SJCRH30 (cell line): ENCODE results near the gene DAAM2. TPM values are rescaled to one million over a fixed set of nuclear protein-coding genes. Genes with fewer than 3 reads are reported as not detected.

Experiments
- DNase-seq, 2 experiments: peaks; one replicate each; pipeline ENCODE4 v3.0.0-alpha.2; 2015 to 2020
- H3K27ac ChIP-seq: fragments of 250-450 bp; sonication (Bioruptor Pico); 2 replicates; pipeline ENCODE4 v1.5.1; 2020; ENCODE audit warnings: mild to moderate bottlenecking, moderate library complexity
- H3K27me3 ChIP-seq: fragments of 250-450 bp; sonication (Bioruptor Pico); 2 replicates; pipeline ENCODE4 v1.5.1; 2020; ENCODE audit warnings: mild to moderate bottlenecking, moderate library complexity
- H3K36me3 ChIP-seq: fragments of 250-450 bp; sonication (Bioruptor Pico); 2 replicates; pipeline ENCODE4 v1.5.1; 2020; ENCODE audit warnings: mild to moderate bottlenecking, moderate library complexity
- H3K4me1 ChIP-seq: fragments of 250-450 bp; sonication (Bioruptor Pico); 2 replicates; pipeline ENCODE4 v1.5.1; 2020; ENCODE audit warnings: mild to moderate bottlenecking, moderate library complexity
- H3K4me3 ChIP-seq: fragments of 250-450 bp; sonication (Bioruptor Pico); 2 replicates; pipeline ENCODE4 v1.5.1; 2020; ENCODE audit warnings: mild to moderate bottlenecking, moderate library complexity
- H3K9me3 ChIP-seq: fragments of 250-450 bp; sonication (Bioruptor Pico); replicated peaks from 2 replicates; pipeline ENCODE4 v1.5.1; 2020; ENCODE audit warnings: mild to moderate bottlenecking, moderate library complexity
- total RNA-seq: library from RNA; depleted of rRNA; stranded (reverse); fragments of >200 nt; shearing (Covaris generic); gene quantifications from 2 replicates; pipeline ENCODE4 v1.2.3, GENCODE V29; 2014

The DAAM2 gene
- total RNA-seq, 1 experiment from 2014 or later: 3.5 TPM

DNA sequence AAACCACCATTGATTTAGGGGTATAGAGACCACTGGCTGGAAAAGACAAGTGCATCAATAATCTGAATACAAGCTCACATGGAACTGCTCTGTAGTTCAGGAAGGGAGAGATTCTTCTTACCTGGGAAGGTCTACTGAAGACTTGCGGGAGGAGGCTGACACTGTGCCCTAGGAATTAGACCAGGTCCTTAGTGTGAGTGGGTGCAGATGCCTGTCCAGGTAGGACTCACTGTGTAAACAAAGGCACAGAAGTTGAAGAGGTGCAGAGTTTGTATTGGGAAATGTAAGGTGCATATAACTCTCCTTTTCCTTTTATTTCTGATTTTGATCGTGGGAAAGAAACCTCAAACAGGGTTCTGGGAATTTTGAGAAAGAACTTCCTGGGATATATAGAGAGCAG is 66.8 kb downstream of the DAAM2 start:
- Histone ChIP-seq H3K27me3 (no peaks in the 10 kb centered on the region), H3K4me3 (no peak overlapping the region), H3K36me3 (no peaks in the 10 kb centered on the region; the same call in 1 of the 2 replicates), H3K9me3 (no peaks in the 10 kb centered on the region), H3K27ac (no peak overlapping the region), H3K4me1 (no peaks in the 10 kb centered on the region)
- DNase-seq: no peak

DNA sequence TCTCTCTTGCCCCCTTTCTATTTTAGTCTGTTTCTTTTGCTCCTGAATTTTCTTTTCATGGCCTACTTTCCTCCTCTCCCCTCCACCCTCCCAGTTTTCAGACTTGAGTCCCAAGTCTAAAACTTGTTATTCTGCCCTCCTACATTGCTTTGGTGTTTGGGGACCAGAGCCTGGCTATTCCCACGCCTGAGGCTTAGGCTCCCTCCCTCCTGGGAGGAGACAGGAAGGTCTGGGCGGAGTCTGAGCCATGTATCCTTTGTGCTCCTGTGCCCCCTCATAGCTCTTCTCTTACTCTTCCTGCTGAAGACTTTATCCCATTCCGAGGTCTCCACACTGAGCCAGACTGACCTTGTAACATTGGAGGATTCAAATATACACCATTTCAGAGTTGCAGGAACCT is 69.5 kb downstream of the DAAM2 start:
- no peak overlapping the region for H3K4me3 ChIP-seq
- no peaks in the 10 kb centered on the region for H3K27me3 ChIP-seq
- H3K9me3 ChIP-seq: no peaks in the 10 kb centered on the region
- peaks cover 4% of the 10 kb centered on the region for H3K4me1 ChIP-seq
- no peak overlapping the region for H3K27ac ChIP-seq
- DNase-seq: no peak
- no peaks in the 10 kb centered on the region; the same call in 1 of the 2 replicates for H3K36me3 ChIP-seq

DNA sequence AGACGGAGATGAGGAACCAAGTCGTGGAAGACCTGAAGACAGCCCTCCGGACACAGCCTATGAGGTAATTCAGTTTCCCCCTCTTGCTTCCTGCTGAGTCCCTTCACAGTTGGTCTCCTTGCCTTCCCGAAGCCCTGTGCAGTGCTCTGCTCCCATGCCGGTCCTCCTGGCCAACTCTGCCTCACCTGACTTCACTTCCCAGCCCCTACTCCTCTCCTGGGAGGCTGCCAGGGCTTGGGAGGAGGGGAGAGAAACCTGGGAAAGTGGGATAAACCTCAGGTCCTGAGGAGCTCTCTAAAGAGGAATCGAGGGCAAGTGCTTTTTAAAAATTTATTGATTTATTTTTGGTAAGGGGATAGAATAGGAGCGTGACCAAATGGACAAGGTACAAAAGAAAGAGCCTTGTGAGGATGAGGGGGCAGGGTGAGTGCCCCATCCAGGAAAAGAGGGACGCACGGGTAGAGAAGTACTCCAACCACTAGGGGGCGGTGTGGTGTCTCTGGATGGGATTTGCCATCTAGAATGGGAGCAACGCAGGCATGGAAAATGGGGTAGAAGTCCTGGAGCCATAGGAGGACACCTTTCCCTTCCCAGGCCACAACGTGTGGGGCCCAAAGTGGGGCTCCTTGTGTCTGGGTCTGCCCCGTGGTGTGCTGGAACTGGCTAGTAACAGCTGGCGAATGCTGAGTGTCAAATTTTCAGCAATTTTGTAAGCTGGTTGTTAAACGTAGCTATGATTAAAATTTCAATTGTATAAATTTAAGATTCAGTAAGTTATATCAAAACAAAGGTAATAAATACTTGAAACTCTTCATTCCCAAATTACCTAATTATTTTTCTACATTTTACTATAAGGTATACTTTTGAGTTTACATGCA is 73.1 kb downstream of the DAAM2 start:
- Histone ChIP-seq H3K9me3 (no peaks in the 10 kb centered on the region), H3K27me3 (no peaks in the 10 kb centered on the region), H3K27ac (peak overlapping the region; percentile 20), H3K4me1 (peaks cover 4% of the 10 kb centered on the region), H3K36me3 (no peaks in the 10 kb centered on the region), H3K4me3 (no peak overlapping the region)
- peak; percentile 90 to 92 for DNase-seq

DNA sequence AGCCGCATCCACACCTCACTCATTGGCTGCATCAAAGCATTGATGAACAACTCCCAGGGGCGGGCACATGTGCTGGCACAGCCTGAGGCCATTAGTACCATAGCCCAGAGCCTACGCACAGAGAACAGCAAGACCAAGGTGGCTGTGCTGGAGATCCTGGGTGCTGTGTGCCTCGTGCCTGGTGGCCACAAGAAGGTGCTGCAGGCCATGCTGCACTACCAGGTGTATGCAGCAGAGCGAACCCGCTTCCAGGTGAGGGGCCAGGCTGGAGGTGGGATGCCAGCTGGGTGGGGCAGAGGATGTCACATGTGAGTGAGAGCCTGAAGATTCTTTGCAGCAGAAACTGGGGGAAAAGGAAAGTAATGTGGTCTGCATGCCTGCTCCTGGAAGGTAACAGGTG is 75.4 kb downstream of the DAAM2 start:
- Histone ChIP-seq H3K36me3 (no peaks in the 10 kb centered on the region), H3K27ac (no peak overlapping the region)

DNA sequence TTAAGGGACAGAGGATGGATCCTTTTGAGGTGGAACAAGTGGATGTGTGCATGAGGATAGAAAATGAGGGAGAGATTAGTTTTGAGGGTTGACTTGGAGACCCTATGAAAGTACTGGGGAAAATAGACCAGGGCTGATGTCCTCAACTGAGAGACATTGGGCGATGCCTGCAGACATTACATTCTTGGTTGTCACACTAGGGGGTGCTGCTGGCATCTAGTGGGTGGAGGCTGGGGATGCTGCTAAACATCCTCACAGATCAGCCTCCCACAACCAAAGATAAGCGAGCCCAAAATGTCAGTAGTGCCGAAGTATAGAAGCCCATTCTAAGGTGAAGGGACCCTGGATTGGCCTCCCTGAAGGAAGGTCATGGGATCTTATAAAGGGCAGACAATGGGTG is 78.8 kb downstream of the DAAM2 start:
- Histone ChIP-seq H3K4me1 (no peaks in the 10 kb centered on the region), H3K36me3 (peaks cover 9% of the 10 kb centered on the region; the same call in 1 of the 2 replicates), H3K4me3 (no peak overlapping the region), H3K9me3 (no peaks in the 10 kb centered on the region), H3K27me3 (no peaks in the 10 kb centered on the region), H3K27ac (no peak overlapping the region)
- DNase-seq: peak in 1 of 2 experiments; percentile 26

More for the DNA sequence above, 75.4 kb downstream of the DAAM2 start:
- Histone ChIP-seq H3K27me3 (no peaks in the 10 kb centered on the region), H3K4me3 (no peak overlapping the region), H3K4me1 (peaks cover 4% of the 10 kb centered on the region), H3K9me3 (no peaks in the 10 kb centered on the region)
- no peak for DNase-seq

DNA sequence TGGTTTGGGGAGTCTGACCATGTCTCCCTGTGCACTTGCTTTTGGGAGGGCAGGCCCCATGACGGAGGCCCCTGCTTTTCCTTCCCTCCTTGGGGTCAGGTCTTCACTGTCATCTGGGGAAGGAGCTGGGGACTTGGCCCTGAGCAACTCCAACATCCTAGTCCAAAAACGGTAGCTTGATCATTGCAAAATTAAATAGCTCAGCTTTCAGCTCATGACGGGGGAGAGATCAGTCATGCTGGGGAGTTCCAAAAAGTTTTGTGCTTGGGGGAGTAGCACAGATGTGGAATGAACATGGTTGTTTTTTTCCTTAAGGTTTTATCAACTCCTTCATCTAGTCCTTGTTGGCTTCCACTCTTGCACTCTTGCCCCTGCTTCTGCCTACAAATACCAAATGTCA is 81.3 kb downstream of the DAAM2 start:
- Histone ChIP-seq H3K4me3 (no peak overlapping the region), H3K36me3 (peaks cover 9% of the 10 kb centered on the region; the same call in 1 of the 2 replicates), H3K27ac (no peak overlapping the region), H3K4me1 (no peaks in the 10 kb centered on the region), H3K27me3 (no peaks in the 10 kb centered on the region), H3K9me3 (no peaks in the 10 kb centered on the region)
- DNase-seq: no peak

DNA sequence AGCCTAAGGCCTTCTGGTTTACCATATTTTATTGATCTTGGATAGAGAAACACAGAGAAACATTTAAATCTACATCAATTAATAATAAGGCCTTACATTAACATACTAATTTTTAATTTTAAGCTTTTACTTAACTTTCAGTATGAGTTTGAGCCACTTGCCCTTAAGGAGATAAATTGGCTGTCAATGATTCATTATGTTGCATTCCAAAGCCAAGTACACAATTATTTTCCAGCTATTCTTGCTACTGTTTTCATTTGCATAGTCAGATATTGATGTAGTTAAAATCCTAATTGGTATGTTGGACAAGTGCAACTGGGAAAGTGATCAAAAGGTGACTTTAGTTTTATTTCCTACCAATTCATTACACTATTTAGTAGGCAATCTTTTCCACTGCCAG is 83.9 kb downstream of the DAAM2 start:
- Histone ChIP-seq H3K36me3 (peaks cover 9% of the 10 kb centered on the region; the same call in 1 of the 2 replicates), H3K4me1 (peaks cover 18% of the 10 kb centered on the region), H3K27ac (no peak overlapping the region), H3K4me3 (no peak overlapping the region), H3K27me3 (no peaks in the 10 kb centered on the region), H3K9me3 (no peaks in the 10 kb centered on the region)
- no peak for DNase-seq

DNA sequence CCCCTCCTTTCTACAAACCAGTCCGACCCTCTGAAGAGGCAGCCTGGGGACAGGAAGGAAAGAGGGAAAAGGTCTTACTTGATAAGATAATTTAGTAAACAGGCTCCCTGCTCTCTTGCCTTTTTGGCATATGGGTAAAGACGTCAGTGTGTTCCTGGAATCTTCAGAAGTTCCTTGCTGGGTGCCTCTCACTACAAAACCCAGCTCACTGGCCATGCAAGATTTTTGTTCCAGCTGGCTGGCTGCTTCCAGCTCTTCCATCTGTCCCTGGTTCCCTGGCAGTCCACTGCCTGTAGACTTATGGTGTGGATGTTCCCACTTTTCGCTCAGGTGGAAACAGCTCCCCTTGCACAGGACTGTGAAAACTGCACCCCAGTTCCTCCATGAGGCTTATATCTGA is 84.7 kb downstream of the DAAM2 start:
- Histone ChIP-seq H3K27me3 (no peaks in the 10 kb centered on the region), H3K4me1 (peaks cover 25% of the 10 kb centered on the region), H3K27ac (no peak overlapping the region), H3K9me3 (no peaks in the 10 kb centered on the region), H3K36me3 (peaks cover 9% of the 10 kb centered on the region; the same call in 1 of the 2 replicates), H3K4me3 (no peak overlapping the region)
- DNase-seq: no peak

DNA sequence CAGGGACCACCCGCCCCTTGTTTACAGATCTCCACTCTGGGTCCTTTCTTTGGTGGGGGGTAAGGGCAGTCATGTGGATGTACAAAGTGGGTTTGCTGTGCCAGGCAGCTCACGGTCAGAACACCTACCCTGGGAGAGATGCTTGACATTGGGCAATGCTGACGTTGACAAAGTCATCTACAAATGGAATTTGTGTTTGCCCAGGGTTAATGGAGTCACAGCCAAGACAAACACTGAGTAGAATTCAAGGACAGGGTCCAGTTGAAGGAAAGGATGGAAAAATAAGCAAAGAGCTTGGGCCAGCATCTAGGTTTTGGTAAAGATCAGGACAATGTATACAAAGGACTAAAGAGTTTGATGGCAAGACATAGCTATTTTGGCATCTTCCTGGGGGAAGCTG is 87.4 kb downstream of the DAAM2 start:
- no peak overlapping the region for H3K27ac ChIP-seq
- DNase-seq: no peak
- H3K9me3 ChIP-seq: no peaks in the 10 kb centered on the region
- H3K4me1 ChIP-seq: peaks cover 41% of the 10 kb centered on the region
- peaks cover 4% of the 10 kb centered on the region; the same call in 1 of the 2 replicates for H3K36me3 ChIP-seq
- no peak overlapping the region for H3K4me3 ChIP-seq
- H3K27me3 ChIP-seq: no peaks in the 10 kb centered on the region

DNA sequence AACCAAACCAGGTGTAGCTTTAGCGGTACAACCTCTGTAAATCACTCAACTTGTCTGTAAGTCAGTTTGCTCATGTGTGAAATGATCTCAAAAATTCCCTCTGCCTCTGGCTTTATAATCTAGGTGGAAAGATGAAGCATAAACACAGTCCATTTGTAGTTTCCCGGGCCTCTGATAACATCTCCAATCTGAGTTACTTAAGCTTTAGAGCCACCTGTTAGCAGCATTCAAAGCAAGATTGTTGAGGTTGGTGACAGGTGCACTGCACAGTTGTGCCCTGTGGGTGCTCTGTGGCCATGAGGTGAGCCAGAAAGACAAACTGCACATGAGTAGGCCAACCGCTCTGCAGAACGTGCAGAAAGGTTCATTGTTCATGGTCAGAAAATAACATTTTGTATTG is 88.4 kb downstream of the DAAM2 start:
- H3K4me1 ChIP-seq: peaks cover 47% of the 10 kb centered on the region
- peak; percentile 83 to 94 for DNase-seq
- peak overlapping the region; percentile 87 for H3K27ac ChIP-seq

DNA sequence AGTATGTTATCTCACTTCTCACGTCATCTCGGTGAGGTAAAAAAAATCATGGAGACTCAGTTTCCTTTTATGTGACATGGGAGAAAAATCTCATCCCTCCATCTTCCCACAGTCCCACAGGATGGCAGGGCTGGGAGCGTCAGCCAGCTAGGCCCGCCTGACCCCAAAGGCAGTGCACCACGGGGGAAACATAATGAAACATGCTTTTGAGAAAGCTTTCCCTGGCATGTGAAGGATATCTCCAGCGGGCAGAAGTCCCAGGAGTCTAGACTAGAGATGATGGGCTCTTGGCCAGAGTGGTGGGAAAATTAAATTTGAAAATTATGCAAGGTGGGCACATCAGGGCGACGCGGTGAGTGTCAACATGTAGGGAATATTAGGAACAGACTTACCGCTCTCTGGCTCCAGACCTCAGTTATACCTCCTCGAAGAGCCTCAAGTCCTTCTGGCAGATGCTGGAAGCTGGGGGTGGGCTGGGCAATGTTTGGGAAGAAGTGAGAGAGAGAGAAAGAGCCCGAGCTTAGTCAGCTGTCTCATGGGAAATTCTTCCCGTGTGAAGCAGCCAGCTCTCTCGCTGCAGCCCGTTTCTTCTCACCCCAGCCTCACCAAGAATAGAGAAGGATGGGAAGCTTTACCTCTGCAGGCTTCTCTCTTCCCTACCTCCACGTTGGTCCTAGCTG is 89.8 kb downstream of the DAAM2 start:
- peak overlapping the region; percentile 87 for H3K27ac ChIP-seq
- H3K4me3 ChIP-seq: peak overlapping the region; percentile 41
- no peaks in the 10 kb centered on the region for H3K36me3 ChIP-seq
- peaks cover 61% of the 10 kb centered on the region for H3K4me1 ChIP-seq
- no peaks in the 10 kb centered on the region for H3K27me3 ChIP-seq
- no peaks in the 10 kb centered on the region for H3K9me3 ChIP-seq
- DNase-seq: peak; percentile 64 to 71

More for the DNA sequence above, 88.4 kb downstream of the DAAM2 start:
- Histone ChIP-seq H3K36me3 (peaks cover 2% of the 10 kb centered on the region; the same call in 1 of the 2 replicates), H3K4me3 (no peak overlapping the region), H3K9me3 (no peaks in the 10 kb centered on the region), H3K27me3 (no peaks in the 10 kb centered on the region)

DNA sequence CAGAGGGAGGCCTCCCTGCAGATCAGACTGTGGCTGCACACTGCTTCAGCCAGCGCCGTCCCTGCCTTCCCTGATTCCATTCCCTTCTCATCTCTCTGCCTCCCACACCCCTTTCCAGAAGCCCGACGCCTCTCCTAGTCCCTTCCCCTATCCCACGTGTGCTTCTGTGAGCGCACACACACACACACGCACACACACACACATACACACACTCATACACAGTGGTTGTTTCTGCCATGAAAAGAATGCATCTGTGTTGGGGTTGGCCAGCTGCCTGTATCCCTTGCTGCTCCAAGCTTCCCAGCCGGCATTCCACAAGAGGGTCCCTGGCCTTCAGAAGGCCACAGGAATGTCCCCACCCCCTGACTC is 90.3 kb downstream of the DAAM2 start:
- H3K4me1 ChIP-seq: peaks cover 66% of the 10 kb centered on the region
- no peaks in the 10 kb centered on the region for H3K9me3 ChIP-seq
- no peaks in the 10 kb centered on the region for H3K36me3 ChIP-seq
- no peaks in the 10 kb centered on the region for H3K27me3 ChIP-seq
- DNase-seq: peak; percentile 90 to 91
- H3K27ac ChIP-seq: peak overlapping the region; percentile 87
- H3K4me3 ChIP-seq: peak overlapping the region; percentile 41

DNA sequence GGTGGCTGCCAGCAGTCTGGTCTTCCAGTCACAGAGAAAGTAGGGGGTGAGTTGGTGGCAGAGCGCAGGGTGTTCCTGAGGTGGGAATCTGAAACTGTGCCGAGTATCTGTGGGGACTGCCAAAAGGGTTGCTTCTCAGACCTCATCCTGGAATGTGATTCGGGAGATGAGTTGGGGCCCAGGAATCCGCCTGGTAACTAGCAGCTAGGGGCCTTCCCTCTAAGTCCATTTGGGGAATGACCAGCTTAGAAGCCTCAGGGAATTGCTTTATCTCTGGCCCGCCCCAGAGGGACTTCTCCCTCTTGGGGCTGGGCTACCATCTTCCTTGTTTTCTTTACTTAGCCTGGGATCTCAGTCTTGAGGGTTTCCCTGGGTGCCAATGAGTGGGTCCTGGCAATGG is 92.5 kb downstream of the DAAM2 start:
- no peaks in the 10 kb centered on the region for H3K9me3 ChIP-seq
- DNase-seq: no peak
- H3K4me3 ChIP-seq: no peak overlapping the region
- H3K4me1 ChIP-seq: peaks cover 77% of the 10 kb centered on the region
- H3K36me3 ChIP-seq: no peaks in the 10 kb centered on the region
- H3K27me3 ChIP-seq: no peaks in the 10 kb centered on the region
- no peak overlapping the region for H3K27ac ChIP-seq

DNA sequence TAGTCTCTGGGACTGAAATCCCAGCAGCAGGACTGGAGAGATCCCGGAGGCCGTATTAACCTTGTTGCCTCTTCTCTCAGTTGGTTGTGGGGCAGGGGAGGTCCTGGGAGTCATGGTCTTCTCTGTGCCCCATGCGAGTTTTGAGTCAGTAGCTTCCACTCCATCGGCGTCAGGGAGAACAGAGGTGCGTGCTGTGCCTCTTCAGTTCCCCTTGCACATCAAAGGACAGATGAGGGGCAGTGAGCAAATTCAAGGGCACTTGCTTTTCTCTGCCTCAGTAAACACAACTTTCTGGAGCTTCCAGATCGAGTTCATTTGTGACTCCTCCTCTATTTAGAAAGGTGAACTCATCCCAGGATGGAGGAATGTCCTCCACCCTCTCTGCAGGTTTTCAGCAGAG is 93.5 kb downstream of the DAAM2 start:
- peak overlapping the region; percentile 100; the same call in 1 of the 2 replicates for H3K27ac ChIP-seq
- DNase-seq: no peak
- H3K4me1 ChIP-seq: peaks cover 70% of the 10 kb centered on the region
- H3K36me3 ChIP-seq: no peaks in the 10 kb centered on the region
- no peak overlapping the region for H3K4me3 ChIP-seq
- no peaks in the 10 kb centered on the region for H3K27me3 ChIP-seq
- H3K9me3 ChIP-seq: no peaks in the 10 kb centered on the region

DNA sequence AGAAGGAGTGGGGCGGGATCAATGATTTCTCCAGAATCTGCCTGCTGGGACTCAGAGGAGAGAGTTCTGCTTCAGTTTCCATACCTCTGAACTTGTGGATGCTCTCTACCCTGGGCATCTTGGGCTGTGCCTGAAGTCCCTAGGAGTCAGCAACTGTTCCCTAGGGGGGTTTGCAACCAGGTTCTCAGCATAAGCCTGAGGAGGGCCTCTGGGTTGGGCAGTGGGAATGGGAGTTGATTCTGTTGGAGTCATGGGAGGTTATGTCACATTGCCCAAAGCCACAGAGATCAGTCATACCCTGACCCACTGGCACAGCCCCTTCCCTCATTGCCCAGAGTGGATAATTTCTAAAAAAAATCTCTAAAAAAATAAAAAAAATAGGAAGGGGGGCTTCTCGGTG is 94.7 kb downstream of the DAAM2 start:
- H3K27me3 ChIP-seq: no peaks in the 10 kb centered on the region
- no peak overlapping the region for H3K4me3 ChIP-seq
- peak overlapping the region; percentile 100 for H3K27ac ChIP-seq
- no peaks in the 10 kb centered on the region for H3K36me3 ChIP-seq
- H3K4me1 ChIP-seq: peaks cover 58% of the 10 kb centered on the region
- no peaks in the 10 kb centered on the region for H3K9me3 ChIP-seq
- no peak for DNase-seq
